ENCODE results near the gene HTT-AS. TPM values are rescaled to one million over a fixed set of nuclear protein-coding genes. Genes with fewer than 3 reads are reported as not detected.

The HTT-AS gene
- total RNA-seq, 6 donors from 2014 or later, result not detected

- Histone ChIP-seq H3K9me3 (no peaks in the 10 kb centered on the region), H3K27ac (no peak overlapping the region), H3K27me3 (no peaks in the 10 kb centered on the region), H3K4me1 (peaks cover 3 to 8% (median 6%) of the 10 kb centered on the region in 4 donors), H3K36me3 (no peaks in the 10 kb centered on the region), H3K4me3 (no peak overlapping the region)
- peak in 1 of 2 donors; percentile 54 for DNase-seq
- TF ChIP-seq EP300 (IDR thresholded peaks at IDR 0.05) (no peak), POLR2A (IDR thresholded peaks at IDR 0.05) (no peak), CTCF (IDR thresholded peaks at IDR 0.05) (no peak), POLR2AphosphoS5 (IDR thresholded peaks at IDR 0.05) (no peak)
- ATAC-seq (ENCODE audit: low FRiP score in 2 of 2), result no peak
- 80 to 83% methylated on average over 16 of the region's 16 CpGs for WGBS, 2 donors
Observed at GRCh38 chr4:3069661-3070199, 4.6 kb downstream of the HTT-AS start.

GRCh38 chr4:3067473-3068001 lies 6.8 kb downstream of the HTT-AS start:
- WGBS, 2 donors, result 85 to 86% methylated on average over 6 of the region's 6 CpGs
- no peak for ATAC-seq (ENCODE audit: low FRiP score in 2 of 2)
- Histone ChIP-seq H3K27me3 (no peaks in the 10 kb centered on the region), H3K27ac (no peak overlapping the region), H3K9me3 (no peaks in the 10 kb centered on the region), H3K4me1 (no peaks in the 10 kb centered on the region), H3K36me3 (no peaks in the 10 kb centered on the region), H3K4me3 (no peak overlapping the region)
- TF ChIP-seq POLR2A (IDR thresholded peaks at IDR 0.05) (no peak), EP300 (IDR thresholded peaks at IDR 0.05) (no peak), POLR2AphosphoS5 (IDR thresholded peaks at IDR 0.05) (no peak), CTCF (IDR thresholded peaks at IDR 0.05) (no peak)
- DNase-seq, result no peak

GRCh38 chr4:3066836-3067400 lies 7.4 kb downstream of the HTT-AS start:
- DNase-seq (no peak), ATAC-seq (ENCODE audit: low FRiP score in 2 of 2) (no peak)
- 86 to 95% methylated on average over 6 of the region's 6 CpGs for WGBS, 2 donors
- no peaks in the 10 kb centered on the region for H3K27me3 ChIP-seq
- no peak overlapping the region for H3K4me3 ChIP-seq
- H3K9me3 ChIP-seq, result no peaks in the 10 kb centered on the region
- TF ChIP-seq EP300 (IDR thresholded peaks at IDR 0.05), result no peak
- no peak for TF ChIP-seq POLR2AphosphoS5 (IDR thresholded peaks at IDR 0.05)
- no peak for TF ChIP-seq POLR2A (IDR thresholded peaks at IDR 0.05)
- no peak for TF ChIP-seq CTCF (IDR thresholded peaks at IDR 0.05)
- H3K27ac ChIP-seq, result no peak overlapping the region
- no peaks in the 10 kb centered on the region for H3K4me1 ChIP-seq
- H3K36me3 ChIP-seq, result no peaks in the 10 kb centered on the region

GRCh38 chr4:3065551-3065950 lies 8.8 kb downstream of the HTT-AS start:
- Histone ChIP-seq H3K36me3 (no peaks in the 10 kb centered on the region), H3K27me3 (no peaks in the 10 kb centered on the region), H3K27ac (no peak overlapping the region), H3K4me1 (no peaks in the 10 kb centered on the region), H3K4me3 (no peak overlapping the region), H3K9me3 (no peaks in the 10 kb centered on the region)
- no peak for DNase-seq
- no peak for TF ChIP-seq EP300 (IDR thresholded peaks at IDR 0.05)
- no peak for TF ChIP-seq CTCF (IDR thresholded peaks at IDR 0.05)
- TF ChIP-seq POLR2AphosphoS5 (IDR thresholded peaks at IDR 0.05), result no peak
- no peak for TF ChIP-seq POLR2A (IDR thresholded peaks at IDR 0.05)
- ATAC-seq (ENCODE audit: low FRiP score in 2 of 2), result no peak
- 83 to 86% methylated on average over 2 to 3 of the region's 3 CpGs for WGBS, 2 donors

GRCh38 chr4:3062471-3062870 lies 11.9 kb downstream of the HTT-AS start:
- TF ChIP-seq EP300 (IDR thresholded peaks at IDR 0.05) (no peak), POLR2A (IDR thresholded peaks at IDR 0.05) (no peak), CTCF (IDR thresholded peaks at IDR 0.05) (no peak), POLR2AphosphoS5 (IDR thresholded peaks at IDR 0.05) (no peak)
- WGBS, 2 donors, result 69 to 76% methylated on average over 12 of the region's 12 CpGs
- Histone ChIP-seq H3K9me3 (no peaks in the 10 kb centered on the region), H3K27ac (no peak overlapping the region), H3K4me1 (peaks cover 0 to 3% (median 0%) of the 10 kb centered on the region in 4 donors), H3K36me3 (no peaks in the 10 kb centered on the region), H3K27me3 (no peaks in the 10 kb centered on the region), H3K4me3 (no peak overlapping the region)
- ATAC-seq (ENCODE audit: low FRiP score in 2 of 2) (no peak), DNase-seq (no peak)
